MM.1S (cell line): ENCODE measurements around the gene KMT2E.

Experiments
- DNase-seq: peaks from one replicate; pipeline ENCODE4 v3.0.0-alpha.2; 2015
- H2AFZ ChIP-seq: fragments of 300-600 bp; sonication (generic); 2 replicates; pipeline ENCODE4 v1.6.0; 2016; ENCODE audit warnings: antibody characterized with exemption, low read length
- H3F3A ChIP-seq: fragments of 300-600 bp; sonication (generic); 2 replicates; pipeline ENCODE4 v1.6.1; 2016; ENCODE audit warnings: mild to moderate bottlenecking, antibody characterized with exemption, low read length, moderate library complexity, mixed read lengths; ENCODE audit not compliant: insufficient read depth
- H3K27ac ChIP-seq: fragments of 300-600 bp; sonication (generic); 2 replicates; pipeline ENCODE4 v1.5.1; 2016; ENCODE audit warnings: mild to moderate bottlenecking, low read length
- H3K27me3 ChIP-seq: fragments of 300-600 bp; sonication (generic); replicated peaks from 2 replicates; pipeline ENCODE4 v1.6.0; 2016; ENCODE audit warnings: low read length; ENCODE audit not compliant: insufficient read depth
- H3K36me3 ChIP-seq: fragments of 300-600 bp; sonication (generic); replicated peaks from 2 replicates; pipeline ENCODE4 v1.6.1; 2016; ENCODE audit warnings: mild to moderate bottlenecking, low read length, mixed read lengths; ENCODE audit not compliant: insufficient read depth
- H3K4me1 ChIP-seq: fragments of 300-600 bp; sonication (generic); 2 replicates; pipeline ENCODE4 v1.6.1; 2016; ENCODE audit warnings: low read length, mixed read lengths
- H3K4me2 ChIP-seq: fragments of 300-600 bp; sonication (generic); 2 replicates; pipeline ENCODE4 v1.6.0; 2016; ENCODE audit warnings: low read depth, low read length
- H3K4me3 ChIP-seq: fragments of 300-600 bp; sonication (generic); 2 replicates; pipeline ENCODE4 v1.5.1; 2016; ENCODE audit warnings: low read length, mixed read lengths
- H3K79me2 ChIP-seq: fragments of 300-600 bp; sonication (generic); 2 replicates; pipeline ENCODE4 v1.6.1; 2016; ENCODE audit warnings: mixed run types, low read length, mixed read lengths
- H3K9ac ChIP-seq: fragments of 300-600 bp; sonication (generic); 2 replicates; pipeline ENCODE4 v1.6.1; 2016; ENCODE audit warnings: low read length, mixed read lengths
- H3K9me2 ChIP-seq: fragments of 300-600 bp; sonication (generic); replicated peaks from 2 replicates; pipeline ENCODE4 v1.6.1; 2016; ENCODE audit warnings: mild to moderate bottlenecking, low read length, mixed read lengths; ENCODE audit not compliant: insufficient read depth
- H3K9me3 ChIP-seq: fragments of 300-600 bp; sonication (generic); replicated peaks from 2 replicates; pipeline ENCODE4 v1.6.1; 2016; ENCODE audit warnings: mild to moderate bottlenecking, low read length, mixed read lengths; ENCODE audit not compliant: insufficient read depth
- H4K20me1 ChIP-seq: fragments of 300-600 bp; sonication (generic); 2 replicates; pipeline ENCODE4 v1.6.1; 2016; ENCODE audit warnings: mild to moderate bottlenecking, low read length, moderate library complexity, mixed read lengths; ENCODE audit not compliant: insufficient read depth
- EZH2 ChIP-seq: fragments of 300-600 bp; sonication (generic); optimal IDR thresholded peaks from 2 replicates; pipeline ENCODE3; 2017; ENCODE audit warnings: low read depth, mild to moderate bottlenecking, antibody characterized with exemption, low read length, mixed read lengths
- EZH2phosphoT487 ChIP-seq: fragments of 300-600 bp; sonication (generic); IDR thresholded peaks from 2 replicates; pipeline ENCODE4 v1.6.1; 2018; ENCODE audit warnings: antibody characterized with exemption, low read length
- TF ChIP-seq, protein P1 (sequence below): fragments of 300-600 bp; sonication (generic); IDR thresholded peaks from 2 replicates; pipeline ENCODE4 v1.5.1; 2016; ENCODE audit warnings: antibody characterized with exemption, low read length, mixed read lengths

KMT2E gene

DNA sequence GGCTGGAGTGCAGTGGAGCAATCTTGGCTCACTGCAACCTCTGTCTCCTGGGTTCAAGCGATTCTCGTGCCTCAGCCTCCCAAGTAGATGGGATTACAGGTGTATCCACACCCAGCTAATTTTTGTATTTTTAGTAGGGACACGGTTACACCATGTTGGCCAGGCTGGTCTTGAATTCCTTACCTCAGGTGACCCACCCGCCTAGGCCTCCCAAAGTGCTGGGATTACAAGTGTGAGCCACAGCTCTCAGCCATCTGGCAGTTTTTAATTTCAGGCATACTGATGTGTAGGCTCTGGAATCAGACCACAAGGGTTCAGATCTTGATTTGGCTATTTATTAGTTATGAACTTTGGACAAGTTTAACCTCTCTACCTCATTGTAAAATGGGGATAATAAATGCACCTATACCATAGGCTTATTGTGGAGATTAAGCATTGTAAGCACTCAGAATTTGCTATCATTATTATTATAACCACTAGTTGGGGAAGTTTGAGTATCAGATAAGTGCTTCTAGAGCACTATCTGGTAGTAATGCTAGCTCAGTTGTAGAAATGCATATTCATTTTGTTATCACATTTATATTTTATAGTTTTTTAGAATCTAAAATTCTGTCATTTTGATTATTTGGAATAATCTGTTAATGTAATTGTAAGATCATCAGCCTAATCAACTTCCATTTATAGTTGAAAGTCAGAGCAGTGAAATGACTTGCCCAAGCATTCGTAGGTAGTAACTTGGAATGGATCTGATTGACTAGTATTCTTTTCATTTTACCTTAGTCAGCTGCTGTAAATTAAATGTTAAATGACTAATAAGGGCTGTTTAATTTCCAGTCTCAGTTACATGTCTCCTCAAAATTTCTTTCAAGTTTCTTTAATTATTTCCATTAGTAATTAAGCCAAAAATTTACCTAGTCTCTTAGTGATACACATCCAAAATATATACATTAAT, 22.5 kb downstream of the KMT2E start:
- H2AFZ ChIP-seq = no peak overlapping the region
- peaks cover 10% of the 10 kb centered on the region; the same call in 1 of the 2 replicates for H3F3A ChIP-seq
- DNase-seq = no peak
- no peaks in the 10 kb centered on the region for H3K27me3 ChIP-seq
- H3K4me2 ChIP-seq = no peak overlapping the region
- TF ChIP-seq EZH2phosphoT487 = no peak
- no peaks in the 10 kb centered on the region for H3K9me2 ChIP-seq
- H3K9ac ChIP-seq = no peak overlapping the region
- peaks cover 45% of the 10 kb centered on the region for H4K20me1 ChIP-seq
- peaks cover 10% of the 10 kb centered on the region for H3K4me1 ChIP-seq
- no peak overlapping the region for H3K4me3 ChIP-seq
- H3K79me2 ChIP-seq = peaks cover 99% of the 10 kb centered on the region
- H3K9me3 ChIP-seq = no peaks in the 10 kb centered on the region
- no peaks in the 10 kb centered on the region for H3K36me3 ChIP-seq
- no peak overlapping the region for H3K27ac ChIP-seq

DNA sequence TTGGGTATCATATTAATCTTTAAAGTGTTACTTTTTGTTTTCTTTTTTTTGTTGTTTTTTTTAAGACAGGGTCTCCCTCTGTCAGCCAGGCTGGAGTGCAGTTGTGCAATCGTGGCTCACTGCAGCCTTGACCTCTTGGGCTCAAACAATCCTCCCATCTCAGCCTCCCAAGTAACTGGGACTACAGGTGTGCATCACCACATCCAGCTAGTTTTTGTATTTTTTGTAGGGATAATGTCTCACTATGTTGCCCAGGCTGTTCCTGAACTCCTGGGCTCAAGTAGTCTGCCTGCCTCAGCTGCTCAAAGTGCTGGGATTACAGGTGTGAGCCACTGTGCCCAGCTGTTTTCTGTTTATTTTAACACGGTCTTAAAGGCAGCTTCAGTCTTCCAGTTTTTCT, 23.3 kb downstream of the KMT2E start:
- Histone ChIP-seq H3K27ac (no peak overlapping the region), H3K9me2 (no peaks in the 10 kb centered on the region), H3K27me3 (no peaks in the 10 kb centered on the region), H3K9me3 (no peaks in the 10 kb centered on the region), H3K79me2 (peaks cover 99% of the 10 kb centered on the region), H3K4me3 (no peak overlapping the region), H3K36me3 (no peaks in the 10 kb centered on the region), H3F3A (peaks cover 10% of the 10 kb centered on the region; the same call in 1 of the 2 replicates), H3K4me1 (peaks cover 10% of the 10 kb centered on the region), H2AFZ (no peak overlapping the region), H4K20me1 (peaks cover 44% of the 10 kb centered on the region), H3K4me2 (no peak overlapping the region), H3K9ac (no peak overlapping the region)
- TF ChIP-seq EZH2phosphoT487 = no peak
- TF ChIP-seq EZH2 = no peak
- TF ChIP-seq, protein P1, sequence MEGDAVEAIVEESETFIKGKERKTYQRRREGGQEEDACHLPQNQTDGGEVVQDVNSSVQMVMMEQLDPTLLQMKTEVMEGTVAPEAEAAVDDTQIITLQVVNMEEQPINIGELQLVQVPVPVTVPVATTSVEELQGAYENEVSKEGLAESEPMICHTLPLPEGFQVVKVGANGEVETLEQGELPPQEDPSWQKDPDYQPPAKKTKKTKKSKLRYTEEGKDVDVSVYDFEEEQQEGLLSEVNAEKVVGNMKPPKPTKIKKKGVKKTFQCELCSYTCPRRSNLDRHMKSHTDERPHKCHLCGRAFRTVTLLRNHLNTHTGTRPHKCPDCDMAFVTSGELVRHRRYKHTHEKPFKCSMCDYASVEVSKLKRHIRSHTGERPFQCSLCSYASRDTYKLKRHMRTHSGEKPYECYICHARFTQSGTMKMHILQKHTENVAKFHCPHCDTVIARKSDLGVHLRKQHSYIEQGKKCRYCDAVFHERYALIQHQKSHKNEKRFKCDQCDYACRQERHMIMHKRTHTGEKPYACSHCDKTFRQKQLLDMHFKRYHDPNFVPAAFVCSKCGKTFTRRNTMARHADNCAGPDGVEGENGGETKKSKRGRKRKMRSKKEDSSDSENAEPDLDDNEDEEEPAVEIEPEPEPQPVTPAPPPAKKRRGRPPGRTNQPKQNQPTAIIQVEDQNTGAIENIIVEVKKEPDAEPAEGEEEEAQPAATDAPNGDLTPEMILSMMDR = no peak
- no peak for DNase-seq

DNA sequence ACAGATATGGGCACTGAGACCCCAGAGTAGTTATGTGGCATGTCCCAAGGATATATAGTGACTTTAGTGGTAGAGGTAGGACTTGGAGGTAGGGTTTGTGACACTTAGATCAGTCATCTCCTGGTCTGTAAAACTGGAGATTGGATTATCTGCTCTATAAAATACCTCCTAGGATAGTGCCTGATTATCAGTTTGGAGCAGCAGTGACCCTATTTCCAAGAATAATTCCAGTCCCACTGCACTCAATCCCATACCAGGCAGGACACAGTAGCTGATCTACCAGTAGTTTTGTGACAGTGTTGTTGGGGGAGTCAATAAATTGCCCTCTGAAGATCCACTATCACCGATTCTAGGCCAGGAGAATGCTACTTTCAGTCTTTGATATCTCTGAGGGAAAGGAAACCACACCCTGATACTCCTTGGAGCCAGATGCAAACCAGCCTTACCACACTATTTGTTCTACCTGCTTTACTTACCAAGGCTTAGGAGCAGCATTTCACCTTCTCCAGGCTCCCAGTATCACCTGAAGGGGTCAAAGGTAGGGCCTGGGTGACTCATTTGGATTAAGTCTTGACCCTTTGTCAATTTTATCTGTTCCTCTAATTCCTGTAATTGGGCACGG, 30.6 kb downstream of the KMT2E start:
- Histone ChIP-seq H3K9ac (no peak overlapping the region), H4K20me1 (0 out of 2 replicates have a peak, but pooled peaks cover 16% of the 10 kb centered on the region), H3K9me3 (no peaks in the 10 kb centered on the region), H3K79me2 (peaks cover 98% of the 10 kb centered on the region), H3F3A (no peaks in the 10 kb centered on the region), H2AFZ (no peak overlapping the region), H3K36me3 (peaks cover 17% of the 10 kb centered on the region), H3K27ac (no peak overlapping the region; the same call in 1 of the 2 replicates), H3K9me2 (no peaks in the 10 kb centered on the region), H3K4me3 (no peak overlapping the region), H3K4me1 (peaks cover 16% of the 10 kb centered on the region), H3K27me3 (no peaks in the 10 kb centered on the region), H3K4me2 (0 out of 2 replicates have a peak overlapping the region, but pooled peaks have one; percentile 10)
- TF ChIP-seq, protein P1 = no peak
- TF ChIP-seq EZH2 (no peak), EZH2phosphoT487 (no peak)
- DNase-seq = no peak
